GM19238 (cell line): ENCODE results near the gene TMEM183A.
"Not testable (repeated sequence)": the region's sequence is repeated elsewhere in the genome, so short reads cannot be mapped to it uniquely, and the experiment has no call there.

Source experiments
- DNase-seq: peaks from one replicate; pipeline ENCODE4 v3.0.0; 2011; ENCODE audit warnings: low spot score; ENCODE audit not compliant: insufficient read length

Gene TMEM183A

GRCh38 chr1:202987255-202987654 lies 19.9 kb upstream of the TMEM183A start:
- DNase-seq = no peak

GRCh38 chr1:202987922-202988583 lies 19.1 kb upstream of the TMEM183A start:
- no peak for DNase-seq

GRCh38 chr1:202989879-202990278 lies 17.3 kb upstream of the TMEM183A start:
- DNase-seq = no peak

- no peak for DNase-seq
Measured at GRCh38 chr1:202991112-202991511, 16.1 kb upstream of the TMEM183A start.

GRCh38 chr1:202994756-202995155 lies 12.4 kb upstream of the TMEM183A start:
- DNase-seq = no peak

GRCh38 chr1:202998836-202999750 lies 8.1 kb upstream of the TMEM183A start:
- peak; percentile 10 for DNase-seq

GRCh38 chr1:203000217-203000944 lies 6.8 kb upstream of the TMEM183A start:
- DNase-seq = no peak

GRCh38 chr1:203001986-203002385 lies 5.2 kb upstream of the TMEM183A start:
- DNase-seq = no peak

GRCh38 chr1:203002951-203003350 lies 4.2 kb upstream of the TMEM183A start:
- DNase-seq = no peak

- DNase-seq = not testable (repeated sequence)
Measured at GRCh38 chr1:203005395-203006142, 1.6 kb upstream of the TMEM183A start.

GRCh38 chr1:203009185-203009584 lies 2.0 kb downstream of the TMEM183A start:
- DNase-seq = no peak

GRCh38 chr1:203011582-203011981 lies 4.4 kb downstream of the TMEM183A start:
- no peak for DNase-seq

- no peak for DNase-seq
Measured at GRCh38 chr1:203017061-203017460, 9.9 kb downstream of the TMEM183A start.

GRCh38 chr1:203017692-203018091 lies 10.5 kb downstream of the TMEM183A start:
- DNase-seq = no peak

GRCh38 chr1:203022855-203023254 lies 15.7 kb downstream of the TMEM183A start:
- not testable (repeated sequence) for DNase-seq

- DNase-seq = no peak
Measured at GRCh38 chr1:203025686-203026030, 18.5 kb downstream of the TMEM183A start.

GRCh38 chr1:203026031-203026665 lies 19.0 kb downstream of the TMEM183A start, which contains the start of gene PPFIA4:
Gene PPFIA4, plus strand, starts transcription at chr1:203026491. Its CDS starts 12,518 bp downstream, at chr1:203039009.
- peak; percentile 93 for DNase-seq

- DNase-seq = no peak
Measured at GRCh38 chr1:203026666-203027663, 19.8 kb downstream of the TMEM183A start.

GRCh38 chr1:203028067-203028783 lies 21.1 kb downstream of the TMEM183A start:
- DNase-seq = no peak
